GM12875 (cell line): ENCODE measurements around the gene VPS35L.
A peak's percentile ranks its signal among the peaks of the same experiment; 100 is the strongest.

Source experiments
- H3K4me3 ChIP-seq: one replicate; pipeline ENCODE4 v1.5.1; 2011; ENCODE audit warnings: low read depth, low read length, control low read depth
- TF ChIP-seq, protein P1 (sequence below): IDR thresholded peaks from 2 replicates; pipeline ENCODE4 v1.5.1; 2011; ENCODE audit warnings: low read depth, mild to moderate bottlenecking, control low read depth, inconsistent platforms, low read length, moderate library complexity, borderline replicate concordance; ENCODE audit not compliant: insufficient read depth

The VPS35L gene

DNA sequence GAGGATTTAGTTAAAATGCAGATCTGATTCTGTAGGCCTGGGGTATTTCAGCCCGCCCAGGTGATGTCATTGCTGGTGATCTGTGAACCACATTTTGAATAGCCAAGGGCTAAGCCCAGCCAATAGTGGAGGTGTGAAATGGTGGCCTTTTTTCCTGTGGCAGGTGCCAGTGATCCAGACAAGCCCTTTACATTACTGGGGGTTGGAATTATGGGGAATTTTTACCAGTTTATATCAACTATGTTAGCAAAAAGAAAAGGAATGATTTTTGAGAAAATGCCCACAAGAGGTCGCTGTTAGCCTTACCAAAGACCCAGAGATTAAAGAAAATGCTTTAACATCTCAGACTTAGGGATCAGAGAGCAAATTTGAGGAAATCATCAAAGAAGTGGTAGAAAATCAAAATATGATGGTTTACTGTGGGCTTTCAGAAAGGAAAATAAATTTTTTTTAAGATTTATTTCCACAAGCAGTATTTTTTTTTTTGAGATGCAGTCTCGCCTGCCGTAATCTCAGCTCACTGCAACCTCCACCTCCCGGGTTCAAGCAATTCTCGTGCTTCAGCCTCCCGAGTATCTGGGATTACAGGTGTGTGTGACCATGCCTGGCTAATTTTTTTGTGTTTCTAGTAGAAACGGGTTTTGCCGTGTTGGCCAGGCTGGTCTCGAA is 3.9 kb downstream of the VPS35L start:
- TF ChIP-seq, protein P1, sequence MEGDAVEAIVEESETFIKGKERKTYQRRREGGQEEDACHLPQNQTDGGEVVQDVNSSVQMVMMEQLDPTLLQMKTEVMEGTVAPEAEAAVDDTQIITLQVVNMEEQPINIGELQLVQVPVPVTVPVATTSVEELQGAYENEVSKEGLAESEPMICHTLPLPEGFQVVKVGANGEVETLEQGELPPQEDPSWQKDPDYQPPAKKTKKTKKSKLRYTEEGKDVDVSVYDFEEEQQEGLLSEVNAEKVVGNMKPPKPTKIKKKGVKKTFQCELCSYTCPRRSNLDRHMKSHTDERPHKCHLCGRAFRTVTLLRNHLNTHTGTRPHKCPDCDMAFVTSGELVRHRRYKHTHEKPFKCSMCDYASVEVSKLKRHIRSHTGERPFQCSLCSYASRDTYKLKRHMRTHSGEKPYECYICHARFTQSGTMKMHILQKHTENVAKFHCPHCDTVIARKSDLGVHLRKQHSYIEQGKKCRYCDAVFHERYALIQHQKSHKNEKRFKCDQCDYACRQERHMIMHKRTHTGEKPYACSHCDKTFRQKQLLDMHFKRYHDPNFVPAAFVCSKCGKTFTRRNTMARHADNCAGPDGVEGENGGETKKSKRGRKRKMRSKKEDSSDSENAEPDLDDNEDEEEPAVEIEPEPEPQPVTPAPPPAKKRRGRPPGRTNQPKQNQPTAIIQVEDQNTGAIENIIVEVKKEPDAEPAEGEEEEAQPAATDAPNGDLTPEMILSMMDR: peak; percentile 39; the same call in 1 of the 2 replicates

GRCh38 chr16:19560078-19560477 is 4.6 kb downstream of the VPS35L start:
- no peak overlapping the region for H3K4me3 ChIP-seq
- TF ChIP-seq, protein P1: no peak

More for the DNA sequence above, 3.9 kb downstream of the VPS35L start:
- no peak overlapping the region for H3K4me3 ChIP-seq

GRCh38 chr16:19563377-19563776 is 7.9 kb downstream of the VPS35L start:
- no peak overlapping the region for H3K4me3 ChIP-seq
- TF ChIP-seq, protein P1: no peak

GRCh38 chr16:19566362-19566761 is 10.9 kb downstream of the VPS35L start:
- no peak overlapping the region for H3K4me3 ChIP-seq
- TF ChIP-seq, protein P1: no peak

DNA sequence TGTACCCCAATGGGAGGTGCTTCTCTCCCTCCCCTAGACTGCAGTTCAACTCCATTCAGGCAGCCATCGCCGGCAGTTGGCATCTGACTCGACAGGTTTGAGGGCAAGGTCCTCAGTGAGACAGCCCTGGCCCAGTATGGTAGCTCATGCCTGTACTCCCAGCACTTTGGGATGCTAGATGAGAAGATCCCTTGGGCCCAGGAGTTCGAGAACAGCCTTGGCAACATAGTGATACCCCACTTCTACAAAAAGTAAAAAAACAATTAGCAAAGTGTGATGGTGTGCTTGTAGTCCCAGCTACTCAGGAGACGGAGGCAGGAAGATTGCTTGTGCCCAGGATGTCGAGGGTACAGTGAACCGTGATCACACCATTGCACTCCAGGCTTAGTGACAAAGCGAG is 12.1 kb downstream of the VPS35L start:
- H3K4me3 ChIP-seq: no peak overlapping the region
- TF ChIP-seq, protein P1: no peak

- TF ChIP-seq, protein P1: no peak
- no peak overlapping the region for H3K4me3 ChIP-seq
These were observed 18.5 kb downstream of the VPS35L start for GRCh38 chr16:19573997-19574396.

DNA sequence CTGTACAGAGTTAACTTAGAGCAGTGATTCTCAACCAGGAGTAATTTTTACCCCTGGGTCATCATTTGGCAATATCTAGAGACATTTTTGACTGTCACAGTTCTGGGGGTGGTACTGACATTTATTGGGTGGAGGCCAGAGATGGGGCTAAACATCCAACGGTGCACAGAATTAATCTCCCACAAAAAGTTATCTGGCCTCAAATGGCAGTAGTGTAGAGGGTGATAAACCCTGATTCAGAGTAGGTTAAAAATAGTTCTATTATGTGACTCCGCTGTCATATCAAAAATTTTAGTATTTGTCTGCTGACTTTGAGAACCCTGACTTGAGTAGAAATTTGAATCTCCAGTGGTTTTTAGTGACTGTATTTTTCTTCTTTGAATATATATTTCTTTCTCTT is 19.1 kb downstream of the VPS35L start:
- TF ChIP-seq, protein P1: no peak
- no peak overlapping the region for H3K4me3 ChIP-seq
